Esophagus muscularis mucosa (tissue), 4 donors: Measurements from ENCODE around the gene PRKAR1B.

Experiments used
- EP300 ChIP-seq: sonication (generic); formaldehyde crosslinking; IDR thresholded peaks from one replicate; pipeline ENCODE4 v1.6.1; 2017; ENCODE audit warnings: antibody characterized with exemption
- POLR2AphosphoS5 ChIP-seq, 2 donors: sonication (generic); formaldehyde crosslinking; IDR thresholded peaks; one replicate each; pipeline ENCODE4 v1.6.1; 2017; ENCODE audit warnings: antibody characterized with exemption in 2 of 2
- TF ChIP-seq, protein P1 (sequence below), 3 experiments: fragments of 200-600 bp in 2 of 3; fragments of 450-650 bp in 1 of 3; sonication (generic) in 2 of 3; IDR thresholded peaks; one replicate each; pipeline ENCODE4 v1.5.1; 2017 to 2019; ENCODE audit warnings: antibody characterized with exemption in 3 of 3, mild to moderate bottlenecking in 2 of 3, moderate library complexity in 1 of 3

DNA sequence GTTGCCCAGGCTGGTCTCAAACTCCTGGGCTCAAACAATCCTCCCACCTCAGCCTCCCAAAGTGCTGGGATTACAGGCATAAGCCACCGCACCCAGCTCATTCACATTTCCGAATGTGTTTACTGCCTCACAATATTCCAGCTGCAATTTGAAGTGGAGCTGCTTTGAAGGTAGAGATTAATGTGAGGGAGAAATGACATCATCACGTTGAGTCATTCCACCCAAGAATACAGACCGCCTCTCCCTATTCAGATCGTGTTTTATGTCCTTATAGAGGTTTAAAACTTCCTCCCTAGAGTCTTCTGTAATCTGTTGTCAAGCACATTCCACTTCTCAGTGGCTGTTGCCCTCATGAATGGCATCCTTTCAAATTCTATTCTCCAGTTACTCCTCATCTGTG, 107.0 kb downstream of the PRKAR1B start:
- TF ChIP-seq, protein P1, sequence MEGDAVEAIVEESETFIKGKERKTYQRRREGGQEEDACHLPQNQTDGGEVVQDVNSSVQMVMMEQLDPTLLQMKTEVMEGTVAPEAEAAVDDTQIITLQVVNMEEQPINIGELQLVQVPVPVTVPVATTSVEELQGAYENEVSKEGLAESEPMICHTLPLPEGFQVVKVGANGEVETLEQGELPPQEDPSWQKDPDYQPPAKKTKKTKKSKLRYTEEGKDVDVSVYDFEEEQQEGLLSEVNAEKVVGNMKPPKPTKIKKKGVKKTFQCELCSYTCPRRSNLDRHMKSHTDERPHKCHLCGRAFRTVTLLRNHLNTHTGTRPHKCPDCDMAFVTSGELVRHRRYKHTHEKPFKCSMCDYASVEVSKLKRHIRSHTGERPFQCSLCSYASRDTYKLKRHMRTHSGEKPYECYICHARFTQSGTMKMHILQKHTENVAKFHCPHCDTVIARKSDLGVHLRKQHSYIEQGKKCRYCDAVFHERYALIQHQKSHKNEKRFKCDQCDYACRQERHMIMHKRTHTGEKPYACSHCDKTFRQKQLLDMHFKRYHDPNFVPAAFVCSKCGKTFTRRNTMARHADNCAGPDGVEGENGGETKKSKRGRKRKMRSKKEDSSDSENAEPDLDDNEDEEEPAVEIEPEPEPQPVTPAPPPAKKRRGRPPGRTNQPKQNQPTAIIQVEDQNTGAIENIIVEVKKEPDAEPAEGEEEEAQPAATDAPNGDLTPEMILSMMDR (IDR thresholded peaks at IDR 0.05) = no peak
- TF ChIP-seq EP300 = no peak
- TF ChIP-seq POLR2AphosphoS5 (IDR thresholded peaks at IDR 0.05) = no peak
